GM23338 (cell line): ENCODE measurements around the gene SFXN1. TPM values are rescaled to one million over a fixed set of nuclear protein-coding genes. Genes with fewer than 3 reads are reported as not detected.

ENCODE experiments used
- ATAC-seq: fragments of 200-7000 bp; cut with Tn5 transposase; 3 replicates; pipeline ENCODE4 v1.9.1; 2020
- DNase-seq: peaks from one replicate; pipeline ENCODE4 v3.0.0-alpha.2; 2015; ENCODE audit warnings: low spot score
- H2AFZ ChIP-seq: fragments of 200-600 bp; sonication (generic); 2 replicates; pipeline ENCODE4 v1.8.0; 2016; ENCODE audit warnings: antibody characterized with exemption, mild to moderate bottlenecking, moderate library complexity
- H3F3A ChIP-seq: fragments of 200-600 bp; sonication (generic); replicated peaks from 2 replicates; pipeline ENCODE4 v1.8.0; 2017; ENCODE audit warnings: antibody characterized with exemption, mixed run types, low read depth
- H3K27ac ChIP-seq: fragments of 200-600 bp; sonication (generic); 2 replicates; pipeline ENCODE4 v1.6.1; 2016; ENCODE audit warnings: low read depth
- H3K27me3 ChIP-seq: fragments of 200-600 bp; sonication (generic); 2 replicates; pipeline ENCODE4 v1.8.0; 2016; ENCODE audit warnings: mild to moderate bottlenecking, mixed run types, moderate library complexity; ENCODE audit not compliant: insufficient read depth
- H3K36me3 ChIP-seq: fragments of 200-600 bp; sonication (generic); 2 replicates; pipeline ENCODE4 v1.8.0; 2016; ENCODE audit warnings: mild to moderate bottlenecking; ENCODE audit not compliant: insufficient read depth
- H3K4me1 ChIP-seq: fragments of 200-600 bp; sonication (generic); 2 replicates; pipeline ENCODE4 v1.8.0; 2016; ENCODE audit warnings: mild to moderate bottlenecking, moderate library complexity; ENCODE audit not compliant: insufficient read depth
- H3K4me2 ChIP-seq: fragments of 200-600 bp; sonication (generic); 2 replicates; pipeline ENCODE4 v1.7.1; 2017; ENCODE audit warnings: mixed run types
- H3K4me3 ChIP-seq: fragments of 200-600 bp; sonication (generic); 2 replicates; pipeline ENCODE4 v1.6.1; 2016; ENCODE audit warnings: mixed run types
- H3K79me2 ChIP-seq: fragments of 200-600 bp; sonication (generic); replicated peaks from 2 replicates; pipeline ENCODE4 v1.8.0; 2017; ENCODE audit warnings: mild to moderate bottlenecking; ENCODE audit not compliant: insufficient read depth
- H3K9me2 ChIP-seq: fragments of 200-600 bp; sonication (generic); 2 replicates; pipeline ENCODE4 v1.8.0; 2017; ENCODE audit not compliant: insufficient read depth
- H4K20me1 ChIP-seq: fragments of 200-600 bp; sonication (generic); replicated peaks from 2 replicates; pipeline ENCODE4 v1.8.0; 2017; ENCODE audit warnings: mild to moderate bottlenecking; ENCODE audit not compliant: insufficient read depth
- H3K27ac Mint-ChIP-seq: 2 replicates; pipeline ENCODE4 v1.8.0; 2020; ENCODE audit warnings: inconsistent platforms, mild to moderate bottlenecking, moderate library complexity, mixed read lengths
- H3K27me3 Mint-ChIP-seq: 3 replicates; pipeline ENCODE4 v1.8.0; 2022; ENCODE audit warnings: low read depth, mild to moderate bottlenecking, moderate library complexity, mixed read lengths, inconsistent platforms; ENCODE audit not compliant: insufficient read depth, poor library complexity
- H3K36me3 Mint-ChIP-seq: 3 replicates; pipeline ENCODE4 v1.8.0; 2021; ENCODE audit warnings: low read depth, mild to moderate bottlenecking, inconsistent platforms, moderate library complexity, mixed read lengths
- H3K4me1 Mint-ChIP-seq: 3 replicates; pipeline ENCODE4 v1.8.0; 2020; ENCODE audit warnings: mild to moderate bottlenecking, inconsistent platforms, mixed read lengths
- H3K4me3 Mint-ChIP-seq: 3 replicates; pipeline ENCODE4 v1.8.0; 2021; ENCODE audit warnings: moderate library complexity, mild to moderate bottlenecking, inconsistent platforms, mixed read lengths
- H3K9me3 Mint-ChIP-seq: 3 replicates; pipeline ENCODE4 v1.8.0; 2020; ENCODE audit warnings: moderate library complexity, mild to moderate bottlenecking, inconsistent platforms, mixed read lengths
- CREB1 ChIP-seq: fragments of 250-450 bp; sonication (Bioruptor Pico); IDR thresholded peaks from 2 replicates; pipeline ENCODE4 v1.5.0; 2020; ENCODE audit warnings: low read depth, mild to moderate bottlenecking, moderate library complexity
- CTCF ChIP-seq, 2 experiments: fragments of 200-600 bp in 1 of 2; sonication (generic) in 1 of 2; conservative IDR thresholded peaks; 2 replicates each; pipeline versions ENCODE4 v1.5.1 to v1.6.1; 2016 to 2017; ENCODE audit warnings: antibody characterized with exemption in 2 of 2, low read depth in 2 of 2, mild to moderate bottlenecking in 2 of 2, moderate library complexity in 1 of 2
- EZH2 ChIP-seq: fragments of 200-600 bp; sonication (generic); IDR thresholded peaks from one replicate; pipeline ENCODE4 v1.8.0; 2017; ENCODE audit warnings: antibody characterized with exemption, mild to moderate bottlenecking, low read depth; ENCODE audit not compliant: unreplicated experiment
- EZH2phosphoT487 ChIP-seq: fragments of 200-600 bp; sonication (generic); IDR thresholded peaks from one replicate; pipeline ENCODE4 v1.8.1; 2018; ENCODE audit warnings: antibody characterized with exemption; ENCODE audit not compliant: unreplicated experiment
- JUNB ChIP-seq: IDR thresholded peaks from one replicate; pipeline ENCODE4 v1.6.1; 2016; ENCODE audit warnings: antibody characterized with exemption; ENCODE audit not compliant: unreplicated experiment
- NANOG ChIP-seq: IDR thresholded peaks from 2 replicates; pipeline ENCODE4 v1.6.1; 2016; ENCODE audit warnings: antibody characterized with exemption, borderline replicate concordance
- STAT1 ChIP-seq: IDR thresholded peaks from one replicate; pipeline ENCODE4 v1.6.1; 2016; ENCODE audit warnings: antibody characterized with exemption; ENCODE audit not compliant: unreplicated experiment
- ZNF114 ChIP-seq: fragments of 250-450 bp; sonication (Bioruptor Pico); IDR thresholded peaks from 2 replicates; pipeline ENCODE4 v1.5.0; 2020; ENCODE audit warnings: mild to moderate bottlenecking, moderate library complexity
- polyA plus RNA-seq: library from polyadenylated mRNA; unstranded; fragments of >200 nt; fragmentation: Nextera tagmentation; extraction: Ambion mirVana; gene quantifications from 2 replicates; pipeline ENCODE4 v1.2.1, GENCODE V29; 2016
- total RNA-seq: library from RNA; depleted of rRNA; stranded (reverse); fragments of >200 nt; shearing (Covaris generic); gene quantifications from 2 replicates; pipeline ENCODE4 v1.2.3, GENCODE V29; 2014

SFXN1 gene
- total and polyA plus RNA-seq, 2 experiments from 2014 or later: 44.0 to 97.7 TPM

DNA sequence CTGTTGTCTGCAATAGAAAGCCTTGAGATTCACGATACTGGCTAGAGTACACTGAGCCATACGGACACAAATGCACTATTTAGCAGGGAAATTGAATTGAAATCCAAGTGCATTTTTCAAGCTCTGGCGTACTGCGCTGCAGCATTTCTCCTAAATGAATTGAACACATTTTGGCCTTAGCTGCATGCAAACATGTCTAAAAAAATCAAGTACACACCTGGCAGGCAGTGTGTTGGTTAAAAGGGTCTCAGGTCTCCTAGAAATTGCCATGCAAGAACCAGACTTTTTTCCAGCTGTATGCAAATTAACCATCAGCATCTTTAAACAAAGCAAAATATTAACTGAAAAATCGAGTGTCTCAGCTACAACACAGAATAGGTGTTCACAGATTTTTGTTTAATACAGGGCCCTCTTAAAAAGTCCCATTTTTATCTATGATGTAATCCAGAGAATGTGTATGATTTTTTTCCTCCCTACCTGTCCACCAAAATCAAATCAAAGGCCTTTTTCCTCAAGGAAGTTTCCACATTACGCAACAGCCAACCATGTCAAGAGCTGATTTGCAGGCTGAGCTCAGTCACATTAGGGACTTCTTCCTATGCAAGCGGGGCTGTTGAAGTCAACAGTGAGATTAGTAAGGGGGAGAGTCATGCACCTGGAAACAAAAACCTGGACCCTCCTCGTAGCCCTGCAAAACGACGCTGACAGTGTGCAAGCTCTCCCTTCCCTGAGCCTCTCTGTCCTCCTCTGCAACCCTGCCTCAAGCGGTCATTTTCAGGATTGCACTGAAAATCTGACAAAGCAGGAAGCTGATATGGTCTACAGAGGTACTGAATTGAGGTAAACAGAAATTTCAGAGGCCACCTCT lies 14.1 kb upstream of the SFXN1 start:
- Histone ChIP-seq H3K4me2 (no peak overlapping the region), H3K4me3 (no peak overlapping the region)
- peak; percentile 85 for DNase-seq

DNA sequence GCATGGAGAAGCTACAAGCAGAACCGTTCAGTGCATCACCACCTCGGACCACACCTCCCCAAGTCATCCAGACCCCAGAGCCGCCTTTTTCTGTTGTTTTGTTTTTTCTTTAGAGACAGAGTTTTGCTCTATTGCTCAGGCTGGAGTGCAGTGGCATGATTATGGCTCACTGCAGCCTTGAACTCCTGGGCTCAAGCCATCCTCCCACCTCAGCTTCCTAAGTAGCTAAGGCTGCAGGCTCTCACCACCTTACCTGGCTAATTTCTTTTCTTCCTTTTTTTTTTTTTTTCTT lies 13.5 kb upstream of the SFXN1 start:
- no peaks in the 10 kb centered on the region for H3K9me3 Mint-ChIP-seq
- no peak overlapping the region for H3K4me2 ChIP-seq

More for the DNA sequence above, 14.1 kb upstream of the SFXN1 start:
- no peak overlapping the region for H3K4me3 Mint-ChIP-seq
- H3K27ac ChIP-seq: no peak overlapping the region
- peak; percentile 99 for ATAC-seq
- no peaks in the 10 kb centered on the region for H3K36me3 ChIP-seq
- no peaks in the 10 kb centered on the region for H3K79me2 ChIP-seq
- H2AFZ ChIP-seq: peak overlapping the region; percentile 74; the same call in 1 of the 2 replicates
- no peaks in the 10 kb centered on the region for H3F3A ChIP-seq
- no peaks in the 10 kb centered on the region for H3K9me2 ChIP-seq
- H3K4me1 Mint-ChIP-seq: peaks cover 5% of the 10 kb centered on the region
- H3K9me3 Mint-ChIP-seq: no peaks in the 10 kb centered on the region
- TF ChIP-seq CTCF (conservative IDR thresholded peaks at IDR 0.05; ENCODE audit: low read depth in 2 of 2) (peak; percentile 77), EZH2 (no peak), STAT1 (no peak), CREB1 (CRISPR knock-in tag) (no peak), JUNB (no peak)
- H3K27me3 ChIP-seq: no peaks in the 10 kb centered on the region
- no peaks in the 10 kb centered on the region for H3K36me3 Mint-ChIP-seq
- no peaks in the 10 kb centered on the region for H4K20me1 ChIP-seq
- H3K27me3 Mint-ChIP-seq: peaks cover 1% of the 10 kb centered on the region
- H3K4me1 ChIP-seq: no peaks in the 10 kb centered on the region
- no peak overlapping the region for H3K27ac Mint-ChIP-seq

GRCh38 chr5:175465282-175465681 lies 13.1 kb upstream of the SFXN1 start:
- no peaks in the 10 kb centered on the region for H3K36me3 Mint-ChIP-seq
- Histone ChIP-seq H3K27me3 (no peaks in the 10 kb centered on the region), H4K20me1 (no peaks in the 10 kb centered on the region), H3F3A (no peaks in the 10 kb centered on the region), H3K4me2 (no peak overlapping the region), H3K36me3 (no peaks in the 10 kb centered on the region), H3K4me3 (no peak overlapping the region), H3K4me1 (no peaks in the 10 kb centered on the region), H3K79me2 (no peaks in the 10 kb centered on the region), H3K27ac (no peak overlapping the region), H2AFZ (no peak overlapping the region), H3K9me2 (no peaks in the 10 kb centered on the region)
- ATAC-seq: no peak
- H3K4me3 Mint-ChIP-seq: no peak overlapping the region
- DNase-seq: no peak
- peaks cover 5% of the 10 kb centered on the region for H3K4me1 Mint-ChIP-seq
- no peaks in the 10 kb centered on the region for H3K9me3 Mint-ChIP-seq
- H3K27ac Mint-ChIP-seq: no peak overlapping the region
- H3K27me3 Mint-ChIP-seq: peaks cover 1% of the 10 kb centered on the region
- TF ChIP-seq ZNF114 (CRISPR knock-in tag): no peak
- no peak for TF ChIP-seq JUNB
- no peak for TF ChIP-seq NANOG
- no peak for TF ChIP-seq CTCF (conservative IDR thresholded peaks at IDR 0.05; ENCODE audit: low read depth in 2 of 2)
- no peak for TF ChIP-seq STAT1

More for the DNA sequence above, 13.5 kb upstream of the SFXN1 start:
- DNase-seq: no peak
- Mint-ChIP-seq H3K4me1 (peaks cover 5% of the 10 kb centered on the region), H3K4me3 (no peak overlapping the region), H3K27me3 (peaks cover 1% of the 10 kb centered on the region), H3K27ac (no peak overlapping the region), H3K36me3 (no peaks in the 10 kb centered on the region)
- ATAC-seq: no peak
- H3K9me2 ChIP-seq: no peaks in the 10 kb centered on the region
- no peaks in the 10 kb centered on the region for H4K20me1 ChIP-seq
- H3F3A ChIP-seq: no peaks in the 10 kb centered on the region
- no peaks in the 10 kb centered on the region for H3K79me2 ChIP-seq
- H3K27ac ChIP-seq: no peak overlapping the region
- H3K36me3 ChIP-seq: no peaks in the 10 kb centered on the region
- no peak for TF ChIP-seq EZH2
- no peak for TF ChIP-seq EZH2phosphoT487
- H2AFZ ChIP-seq: peak overlapping the region; percentile 45; the same call in 1 of the 2 replicates
- no peak overlapping the region for H3K4me3 ChIP-seq
- H3K4me1 ChIP-seq: no peaks in the 10 kb centered on the region
- no peaks in the 10 kb centered on the region for H3K27me3 ChIP-seq
